HG02798 (cell line): ENCODE results near the gene FRRS1.
A peak's percentile ranks its signal among the peaks of the same experiment; 100 is the strongest.

ENCODE experiments used
- ATAC-seq: cut with Tn5 transposase; IDR thresholded peaks from one replicate; pipeline ENCODE4 v1.9.1; 2021; ENCODE audit warnings: mild to moderate bottlenecking; ENCODE audit not compliant: unreplicated experiment, poor library complexity

The FRRS1 gene

DNA sequence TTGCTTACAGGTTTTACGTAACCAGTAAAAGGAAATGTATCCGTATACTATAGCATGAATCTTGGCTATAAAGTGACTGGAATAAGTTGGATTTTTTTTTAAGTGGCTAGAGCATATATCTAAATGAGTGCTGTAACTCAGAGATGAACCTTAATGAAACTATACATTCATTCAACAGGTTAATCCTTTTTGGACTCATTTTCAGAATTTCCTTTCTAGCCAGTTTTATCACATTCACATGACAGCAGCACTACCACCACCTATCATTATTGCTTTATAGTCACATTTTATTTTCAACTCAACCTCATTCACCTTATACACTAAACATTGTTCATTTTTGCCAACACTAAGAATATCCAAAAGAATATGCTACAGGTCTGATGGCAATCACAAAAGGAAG lies 30.6 kb downstream of the FRRS1 start:
- ATAC-seq = no peak

DNA sequence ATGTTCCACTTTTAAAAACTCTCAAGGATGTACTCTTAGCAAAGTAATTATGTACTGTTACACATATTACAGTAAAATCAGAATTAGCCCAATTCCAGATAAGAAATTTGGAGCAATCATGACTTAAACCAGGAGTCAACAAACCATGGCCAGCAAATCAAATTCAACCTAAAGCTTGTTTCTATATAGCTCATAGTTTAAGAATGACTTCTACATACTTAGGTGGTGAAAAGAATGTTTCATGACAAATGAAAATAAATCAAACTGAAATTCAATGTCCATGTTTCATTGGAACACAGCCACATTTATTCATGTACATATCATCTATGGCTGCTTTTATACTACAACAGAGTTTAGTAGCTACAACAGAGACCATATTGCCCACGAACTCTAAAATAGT lies 35.1 kb downstream of the FRRS1 start:
- ATAC-seq = no peak

GRCh38 chr1:99728494-99729235 lies 37.8 kb downstream of the FRRS1 start:
- ATAC-seq = no peak

- ATAC-seq = no peak
These were observed 38.8 kb downstream of the FRRS1 start for GRCh38 chr1:99727575-99728185.

DNA sequence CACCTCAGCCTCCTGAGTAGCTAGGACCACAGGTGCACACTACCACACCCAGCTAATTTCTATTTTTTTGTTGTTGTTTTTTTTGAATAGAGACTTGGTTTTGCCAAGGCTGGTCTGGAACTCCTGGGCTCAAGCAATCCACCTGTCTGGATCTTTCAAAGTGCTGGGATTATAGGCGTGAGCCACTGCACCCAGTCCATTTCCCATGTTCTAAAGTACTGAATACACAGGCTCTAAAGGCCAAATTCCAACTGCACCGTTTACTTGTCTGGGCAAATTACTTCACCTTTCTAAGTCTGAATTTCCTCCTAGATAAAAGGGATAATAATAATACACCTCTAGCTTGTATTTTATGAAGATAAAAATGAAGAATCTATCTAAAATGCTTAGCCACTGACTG lies 39.6 kb downstream of the FRRS1 start:
- no peak for ATAC-seq

DNA sequence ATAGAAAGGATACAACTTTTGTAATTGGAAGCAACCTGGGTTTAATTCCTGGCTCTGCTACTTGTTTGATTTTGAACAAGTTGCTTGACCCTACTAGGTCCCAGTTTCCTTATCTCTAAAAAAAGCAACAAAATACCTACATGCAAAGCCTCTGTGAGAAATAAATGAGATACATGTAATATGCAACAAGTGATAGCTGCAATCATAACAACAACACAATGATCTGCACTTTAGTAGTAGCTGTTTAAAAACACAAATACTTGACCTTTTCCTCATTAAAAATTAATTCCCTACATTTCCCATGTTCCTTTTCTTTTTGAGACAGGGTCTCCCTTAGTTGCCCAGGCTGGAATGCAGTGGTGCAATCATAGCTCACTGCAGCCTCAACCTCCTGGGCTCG lies 40.0 kb downstream of the FRRS1 start:
- no peak for ATAC-seq

GRCh38 chr1:99725996-99726395 lies 40.4 kb downstream of the FRRS1 start:
- ATAC-seq = no peak

DNA sequence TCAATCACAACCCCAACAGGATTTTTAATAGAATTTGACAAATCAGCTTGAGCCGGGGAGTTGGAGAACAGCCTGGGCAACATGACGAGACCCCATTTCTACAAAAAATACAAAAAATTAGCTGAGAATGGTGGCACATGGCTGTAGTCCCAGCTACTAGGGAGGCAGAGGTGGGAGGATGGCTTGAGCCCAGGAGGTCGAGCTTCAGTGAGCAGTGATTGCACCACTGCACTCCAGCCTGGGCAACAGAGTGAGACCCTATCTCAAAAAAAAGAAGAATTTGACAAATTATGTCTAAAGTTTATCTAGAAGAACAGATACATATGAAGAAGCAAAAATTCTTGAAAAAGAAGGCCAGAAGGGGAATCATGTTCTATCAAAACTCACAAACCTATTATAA lies 43.2 kb downstream of the FRRS1 start:
- ATAC-seq = no peak

DNA sequence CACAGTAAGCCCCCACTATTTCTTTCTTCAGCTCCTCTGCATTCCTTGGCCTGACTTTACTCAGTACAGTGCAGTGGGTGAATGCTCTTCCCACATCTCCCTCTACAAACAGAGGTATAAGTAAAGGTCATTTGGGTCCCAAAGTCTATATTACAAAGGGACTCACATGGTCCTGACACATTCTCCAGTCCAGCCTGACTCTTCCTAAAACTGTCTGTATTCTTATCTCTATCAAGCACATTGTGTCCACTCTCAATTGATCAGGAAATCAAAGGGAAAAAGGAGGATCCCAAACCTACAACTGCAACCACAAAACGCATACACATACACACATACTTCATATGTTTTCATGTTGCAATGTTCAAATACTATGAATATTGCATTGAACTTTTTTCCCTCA lies 49.4 kb downstream of the FRRS1 start:
- ATAC-seq = no peak

DNA sequence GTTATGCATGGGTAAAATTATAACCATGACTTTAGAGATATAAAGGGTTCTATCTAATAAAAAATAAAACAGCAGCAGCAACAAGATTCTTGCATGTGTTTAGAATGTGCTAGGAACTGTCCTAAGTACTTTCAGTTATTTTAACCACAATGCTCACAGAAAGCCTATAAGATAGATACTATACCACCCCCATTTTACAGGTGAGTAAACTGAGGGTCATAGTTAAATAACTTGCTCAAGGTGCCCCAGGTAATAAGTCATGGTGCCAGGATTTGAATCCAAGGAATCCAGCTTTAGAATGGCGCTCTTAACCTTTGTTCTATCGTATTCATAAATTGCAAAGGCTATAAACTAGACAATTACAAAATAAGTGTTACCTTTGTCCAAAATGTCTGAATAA lies 53.4 kb downstream of the FRRS1 start:
- ATAC-seq = no peak

GRCh38 chr1:99710994-99711393 lies 55.4 kb downstream of the FRRS1 start:
- ATAC-seq = no peak

DNA sequence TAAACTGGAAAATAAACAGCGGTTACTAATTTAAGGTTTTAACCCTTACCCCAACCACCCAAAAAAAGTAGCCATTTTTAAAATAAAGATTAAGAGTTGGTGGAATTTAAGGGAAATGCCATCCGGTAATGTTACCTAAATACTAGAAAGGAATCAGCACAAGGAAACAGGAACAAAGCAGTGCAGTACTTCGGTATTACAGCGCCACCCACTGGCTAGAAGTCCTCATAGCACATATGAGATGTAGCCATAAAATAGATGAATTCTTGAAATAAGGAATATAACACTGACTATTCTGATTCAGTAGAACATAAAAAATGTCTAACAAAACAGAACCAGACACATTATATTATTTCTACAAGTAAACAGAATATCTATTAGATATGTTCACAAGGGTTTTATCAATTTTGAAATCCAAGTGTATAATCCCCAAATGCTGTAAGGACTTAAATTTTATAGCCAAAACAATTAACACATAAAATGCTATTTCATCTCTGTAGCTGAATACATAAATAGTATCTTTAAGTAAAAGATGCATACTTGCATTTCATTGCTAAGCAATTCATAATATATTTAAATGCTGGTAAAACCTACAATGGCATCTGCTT lies 58.8 kb downstream of the FRRS1 start:
- peak; percentile 78 for ATAC-seq

DNA sequence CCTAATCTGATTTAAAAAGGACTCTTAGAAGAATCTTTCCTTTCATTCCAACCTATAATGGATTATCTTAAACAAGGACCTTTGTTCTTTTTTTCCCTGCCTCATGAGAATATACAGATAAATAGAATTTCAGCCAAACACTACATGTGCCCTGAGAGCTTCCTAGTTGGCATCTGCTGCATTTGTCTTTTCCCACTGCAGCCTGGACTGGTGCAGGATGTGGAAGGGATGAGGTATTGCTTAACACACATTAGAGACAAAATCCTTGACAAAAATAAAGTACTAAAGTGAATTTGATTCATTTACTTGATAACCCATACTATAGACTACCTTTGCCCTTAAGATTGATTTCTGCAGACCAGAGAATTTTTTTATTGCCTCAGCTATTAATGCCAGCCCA lies 61.0 kb downstream of the FRRS1 start:
- ATAC-seq = no peak

- no peak for ATAC-seq
These were observed 62.0 kb downstream of the FRRS1 start for GRCh38 chr1:99704356-99704816.

GRCh38 chr1:99702221-99702620 lies 64.2 kb downstream of the FRRS1 start:
- no peak for ATAC-seq

- ATAC-seq = no peak
These were observed 66.4 kb downstream of the FRRS1 start for GRCh38 chr1:99700020-99700419.

DNA sequence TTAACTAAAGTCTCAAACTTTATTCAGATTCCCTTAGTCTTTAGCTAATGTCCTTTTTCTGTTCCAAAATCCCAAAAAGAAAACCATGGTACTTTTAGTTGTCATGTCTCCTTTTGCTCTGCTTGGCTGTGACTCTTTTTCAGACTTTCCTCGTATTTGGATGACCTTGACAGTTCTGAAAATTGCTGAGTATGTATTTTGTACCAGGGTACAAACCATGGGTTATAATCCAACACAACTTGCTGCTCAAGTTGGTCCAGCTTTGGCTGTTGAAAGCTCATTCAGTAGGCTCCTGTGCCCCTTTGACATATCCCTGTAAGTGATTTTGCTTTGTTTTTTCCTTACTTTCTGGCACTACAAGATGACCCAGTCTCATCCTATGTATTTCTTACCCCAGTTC lies 68.9 kb downstream of the FRRS1 start:
- no peak for ATAC-seq

GRCh38 chr1:99696616-99697015 lies 69.8 kb downstream of the FRRS1 start:
- no peak for ATAC-seq

- ATAC-seq = no peak
These were observed 75.3 kb downstream of the FRRS1 start for GRCh38 chr1:99691175-99691574.

GRCh38 chr1:99685516-99686180 lies 80.8 kb downstream of the FRRS1 start:
- peak; percentile 93 for ATAC-seq

GRCh38 chr1:99682291-99682751 lies 84.1 kb downstream of the FRRS1 start:
- no peak for ATAC-seq
